H54 (cell line): ENCODE results near the gene CYP4F22.

Experiments
- DNase-seq: peaks from one replicate; pipeline ENCODE4 v3.0.0; 2011; ENCODE audit warnings: low spot score, mixed read lengths; ENCODE audit not compliant: insufficient read length
- FAIRE-seq: peaks from 3 replicates; lab custom pipeline; 2011; peaks lifted over from hg19 to GRCh38; lab: Jason Lieb, UNC
- POLR2A ChIP-seq: IDR thresholded peaks from 2 replicates; pipeline ENCODE4 v1.6.1; 2011; ENCODE audit warnings: low read depth, mild to moderate bottlenecking, low read length

Gene CYP4F22

GRCh38 chr19:15555759-15556633 is 47.7 kb downstream of the CYP4F22 start:
- peak; percentile 70 for FAIRE-seq
- peak; percentile 95 for DNase-seq
- TF ChIP-seq POLR2A, result no peak

GRCh38 chr19:15556634-15557181 is 48.4 kb downstream of the CYP4F22 start:
- no peak for TF ChIP-seq POLR2A
- DNase-seq, result no peak
- FAIRE-seq, result no peak

GRCh38 chr19:15557223-15557622 is 48.9 kb downstream of the CYP4F22 start:
- DNase-seq (no peak), FAIRE-seq (no peak)
- no peak for TF ChIP-seq POLR2A

DNA sequence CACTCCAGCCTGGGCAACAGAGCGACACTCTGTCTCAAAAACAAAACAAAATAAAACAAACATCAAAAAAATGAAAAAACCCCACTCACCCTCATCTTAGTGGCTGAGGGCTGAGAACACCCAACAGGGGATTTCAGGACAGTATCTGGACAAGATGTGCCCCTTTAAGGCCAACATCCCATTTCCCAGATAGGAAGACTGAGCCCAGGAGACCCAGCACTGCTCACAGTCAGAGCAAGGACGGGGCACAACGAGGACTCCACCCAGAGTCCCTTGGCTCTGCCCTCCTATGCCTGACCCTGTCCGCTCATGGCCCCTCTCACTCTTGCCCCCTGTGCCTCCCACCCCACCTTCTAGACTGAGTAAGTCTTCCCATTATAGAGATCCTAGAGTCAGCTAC is 53.8 kb downstream of the CYP4F22 start:
- no peak for DNase-seq
- no peak for TF ChIP-seq POLR2A

GRCh38 chr19:15562861-15563260 is 54.5 kb downstream of the CYP4F22 start:
- FAIRE-seq (no peak), DNase-seq (no peak)
- no peak for TF ChIP-seq POLR2A

More for the DNA sequence above, 53.8 kb downstream of the CYP4F22 start:
- no peak for FAIRE-seq

DNA sequence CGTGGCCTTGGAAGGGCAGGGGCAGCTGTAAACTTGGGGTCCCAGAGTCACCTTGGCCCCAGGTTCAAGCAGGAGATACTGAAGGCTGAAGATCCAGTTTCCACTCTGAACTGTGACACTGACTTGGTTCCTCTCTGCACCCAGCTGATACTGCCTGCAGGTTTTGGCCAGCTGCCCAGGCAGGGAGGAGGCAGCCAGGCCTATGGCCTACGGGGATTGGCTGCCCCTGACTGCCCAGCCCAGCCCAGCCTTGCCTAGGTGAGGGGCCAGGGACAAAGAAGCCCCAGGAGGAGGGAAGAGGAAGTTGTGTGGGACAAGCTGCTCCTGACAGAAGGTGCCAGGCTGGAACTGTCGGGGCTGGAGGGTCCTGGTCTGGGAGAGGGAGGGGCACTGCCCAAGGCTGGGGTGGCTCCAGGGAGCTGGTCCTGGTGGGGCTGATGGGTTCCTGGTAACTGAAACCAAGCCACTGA is 55.0 kb downstream of the CYP4F22 start:
- DNase-seq (no peak), FAIRE-seq (no peak)
- TF ChIP-seq POLR2A, result no peak

DNA sequence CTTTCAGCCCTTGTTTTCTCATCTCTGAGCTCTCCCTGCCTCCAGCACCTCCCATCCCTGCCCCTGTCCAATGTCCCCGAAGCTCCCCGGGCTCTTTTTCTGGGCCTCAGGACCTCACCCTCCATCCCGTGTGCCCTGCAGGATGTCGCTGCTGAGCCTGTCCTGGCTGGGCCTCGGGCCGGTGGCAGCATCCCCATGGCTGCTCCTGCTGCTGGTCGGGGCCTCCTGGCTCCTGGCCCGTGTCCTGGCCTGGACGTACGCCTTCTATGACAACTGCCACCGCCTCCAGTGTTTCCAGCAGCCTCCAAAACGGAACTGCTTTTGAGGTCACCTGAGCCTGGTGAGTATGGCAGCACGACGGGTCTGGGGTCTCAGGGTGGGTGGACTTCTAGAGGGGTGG is 55.6 kb downstream of the CYP4F22 start:
- no peak for DNase-seq
- no peak for TF ChIP-seq POLR2A
- no peak for FAIRE-seq

- FAIRE-seq (no peak), DNase-seq (no peak)
- TF ChIP-seq POLR2A, result no peak
Observed at GRCh38 chr19:15564534-15565168, 56.3 kb downstream of the CYP4F22 start.

- TF ChIP-seq POLR2A, result no peak
- DNase-seq (no peak), FAIRE-seq (no peak)
Observed at GRCh38 chr19:15570420-15570819, 62.1 kb downstream of the CYP4F22 start.

DNA sequence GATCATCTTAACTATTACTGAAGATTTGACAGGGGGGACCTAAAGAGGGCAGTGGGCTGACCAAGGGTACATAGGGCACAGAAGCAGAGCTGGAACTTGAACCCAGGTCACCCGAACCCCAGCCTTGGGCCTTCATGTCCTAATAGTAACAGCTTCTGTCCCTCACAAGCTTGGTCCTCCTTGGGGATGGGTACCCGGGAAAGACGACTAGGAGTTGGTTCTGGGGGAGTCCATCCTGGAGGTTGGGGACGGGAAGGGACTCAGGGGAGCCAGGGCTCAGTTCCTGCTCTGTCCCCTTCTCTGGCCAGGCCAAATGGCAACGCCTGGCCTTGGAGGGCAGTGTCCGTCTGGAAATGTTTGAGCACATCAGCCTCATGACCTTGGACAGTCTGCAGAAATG is 67.1 kb downstream of the CYP4F22 start:
- no peak for TF ChIP-seq POLR2A
- DNase-seq, result no peak
- no peak for FAIRE-seq

- TF ChIP-seq POLR2A, result no peak
- no peak for FAIRE-seq
Observed at GRCh38 chr19:15576526-15577156, 68.3 kb downstream of the CYP4F22 start.

GRCh38 chr19:15577184-15577771 is 69.0 kb downstream of the CYP4F22 start:
- DNase-seq, result no peak
- no peak for TF ChIP-seq POLR2A
- no peak for FAIRE-seq

More at GRCh38 chr19:15576526-15577156, 68.3 kb downstream of the CYP4F22 start:
- no peak for DNase-seq

- FAIRE-seq (no peak), DNase-seq (no peak)
- TF ChIP-seq POLR2A, result no peak
Observed at GRCh38 chr19:15583346-15583745, 75.0 kb downstream of the CYP4F22 start.
